PC-3 (cell line): ENCODE results near the gene SCN10A. TPM values are rescaled to one million over a fixed set of nuclear protein-coding genes. Genes with fewer than 3 reads are reported as not detected.

Experiments
- ATAC-seq: fragments of 200-7000 bp; cut with Tn5 transposase; 2 replicates; pipeline ENCODE4 v1.9.1; 2020; ENCODE audit warnings: mild to moderate bottlenecking, moderate library complexity
- BruUV-seq: library from RNA; stranded (reverse); fragments of 400-500 nt; replicated peaks from 2 replicates; lab custom pipeline; 2021; lab: Mats Ljungman, UMichigan
- CTCF ChIA-PET: fragments of 300-600 bp; sonication (Branson Sonifier 250); formaldehyde crosslinking; loops from one replicate; lab custom pipeline; 2022; ENCODE audit warnings: antibody characterized with exemption; lab: Charles Lee
- POLR2A ChIA-PET: fragments of 300-600 bp; sonication (Branson Sonifier 250); formaldehyde crosslinking; loops from one replicate; lab custom pipeline; 2022; ENCODE audit warnings: antibody characterized with exemption; ENCODE audit not compliant: unreplicated experiment; lab: Charles Lee
- DNase-seq: peaks from one replicate; pipeline ENCODE4 v3.0.0-alpha.2; 2015
- H2AFZ ChIP-seq: fragments of 300-600 bp; sonication (generic); 2 replicates; pipeline ENCODE4 v1.6.0; 2016; ENCODE audit warnings: antibody characterized with exemption, low read length
- H3F3A ChIP-seq: fragments of 300-600 bp; sonication (generic); one replicate; pipeline ENCODE4 v1.6.0; 2017; ENCODE audit warnings: antibody characterized with exemption, low read length, control low read depth, mild to moderate bottlenecking; ENCODE audit not compliant: unreplicated experiment
- H3K27ac ChIP-seq: fragments of 300-600 bp; sonication (generic); 2 replicates; pipeline ENCODE4 v1.5.1; 2016; ENCODE audit warnings: mild to moderate bottlenecking, low read length
- H3K27me3 ChIP-seq: fragments of 300-600 bp; sonication (generic); 2 replicates; pipeline ENCODE4 v1.6.1; 2016; ENCODE audit warnings: low read length, mixed read lengths
- H3K36me3 ChIP-seq: fragments of 300-600 bp; sonication (generic); 2 replicates; pipeline ENCODE4 v1.6.1; 2016; ENCODE audit warnings: low read depth, mixed run types, low read length, mixed read lengths
- H3K4me1 ChIP-seq: fragments of 300-600 bp; sonication (generic); 2 replicates; pipeline ENCODE4 v1.5.1; 2016; ENCODE audit warnings: low read length; ENCODE audit not compliant: insufficient read depth
- H3K4me2 ChIP-seq: fragments of 300-600 bp; sonication (generic); 2 replicates; pipeline ENCODE4 v1.6.0; 2016; ENCODE audit warnings: low read length
- H3K4me3 ChIP-seq: fragments of 300-600 bp; sonication (generic); 2 replicates; pipeline ENCODE4 v1.5.1; 2016; ENCODE audit warnings: mild to moderate bottlenecking, low read length, mixed read lengths
- H3K79me2 ChIP-seq: fragments of 300-600 bp; sonication (generic); 2 replicates; pipeline ENCODE4 v1.6.1; 2017; ENCODE audit warnings: low read length, mixed read lengths
- H3K9ac ChIP-seq: fragments of 300-600 bp; sonication (generic); 2 replicates; pipeline ENCODE4 v1.6.0; 2016; ENCODE audit warnings: mild to moderate bottlenecking, low read length
- H3K9me2 ChIP-seq: fragments of 300-600 bp; sonication (generic); replicated peaks from 2 replicates; pipeline ENCODE4 v1.6.1; 2016; ENCODE audit warnings: mixed run types, low read length, mixed read lengths
- H3K9me3 ChIP-seq: fragments of 300-600 bp; sonication (generic); 2 replicates; pipeline ENCODE4 v1.6.1; 2016; ENCODE audit warnings: low read length, mixed read lengths
- H4K20me1 ChIP-seq: fragments of 300-600 bp; sonication (generic); 2 replicates; pipeline ENCODE4 v1.6.1; 2016; ENCODE audit warnings: low read length, mixed read lengths
- CTCF ChIP-seq: fragments of 300-600 bp; sonication (generic); conservative IDR thresholded peaks from 2 replicates; pipeline ENCODE4 v1.5.1; 2017; ENCODE audit warnings: antibody characterized with exemption, low read depth, mild to moderate bottlenecking, low read length
- EZH2 ChIP-seq: fragments of 300-600 bp; sonication (generic); IDR thresholded peaks from one replicate; pipeline ENCODE4 v1.6.1; 2017; ENCODE audit warnings: antibody characterized with exemption, mild to moderate bottlenecking, low read length; ENCODE audit not compliant: unreplicated experiment
- EZH2phosphoT487 ChIP-seq: fragments of 300-600 bp; sonication (generic); IDR thresholded peaks from 2 replicates; pipeline ENCODE4 v1.6.1; 2018; ENCODE audit warnings: mild to moderate bottlenecking, antibody characterized with exemption, low read length, borderline replicate concordance
- intact Hi-C: fragments of 100-400 bp; cut with micrococcal nuclease; formaldehyde crosslinking; loops from 2 replicates; pipeline ENCODE4 v1.9.0; 2023
- total RNA-seq: library from RNA; depleted of rRNA; stranded (reverse); fragments of >200 nt; gene quantifications from 2 replicates; pipeline ENCODE4 v1.2.3, GENCODE V29; 2014

The SCN10A gene
- total RNA-seq, 1 experiment from 2014 or later: not detected

DNA sequence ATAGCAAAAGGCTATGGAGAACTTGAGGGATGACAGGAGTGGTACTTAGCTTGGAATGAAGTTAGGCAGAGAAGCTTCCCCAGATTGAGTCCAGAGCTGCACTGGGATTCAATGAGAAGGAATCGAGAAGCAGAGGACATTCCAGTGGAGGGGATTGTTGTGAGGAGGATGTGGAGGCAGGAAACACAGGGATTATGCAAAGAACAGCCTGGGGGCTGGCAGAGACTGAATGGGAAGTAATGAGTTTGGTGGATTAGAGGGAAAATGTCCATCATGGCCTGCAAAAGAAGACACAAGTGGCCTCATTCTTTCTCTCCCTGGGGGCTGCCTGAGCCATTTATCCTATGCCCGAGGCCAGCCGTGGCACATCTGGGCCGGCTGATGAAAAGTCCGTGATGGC lies 20.5 kb upstream of the SCN10A start:
- no peak overlapping the region for H2AFZ ChIP-seq
- POLR2A ChIA-PET: no interaction called here

DNA sequence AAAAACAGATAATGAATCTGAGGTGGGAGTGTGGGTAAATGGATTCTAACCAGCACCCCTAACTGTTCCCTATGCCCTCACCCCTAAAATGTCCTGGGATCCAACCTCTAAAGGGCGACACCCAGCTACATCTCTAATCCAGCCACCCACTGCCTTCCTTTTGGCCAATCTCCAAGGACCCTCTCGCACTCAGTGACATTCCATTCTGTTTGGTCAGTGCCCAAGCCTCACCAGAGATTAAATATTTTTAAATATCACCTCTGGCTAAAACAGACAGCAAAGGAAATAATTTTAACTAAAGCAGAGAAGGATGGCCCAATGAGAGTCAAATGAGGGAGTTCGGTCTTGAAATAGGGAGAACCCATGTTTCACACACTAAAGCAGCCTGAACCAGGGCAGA lies 19.9 kb upstream of the SCN10A start:
- Histone ChIP-seq H3K4me3 (no peak overlapping the region), H3K79me2 (no peaks in the 10 kb centered on the region), H4K20me1 (no peaks in the 10 kb centered on the region), H3K4me1 (peaks cover 5% of the 10 kb centered on the region; the same call in 1 of the 2 replicates), H3K27ac (no peak overlapping the region), H3K9ac (no peak overlapping the region), H3F3A (no peaks in the 10 kb centered on the region), H3K4me2 (no peak overlapping the region), H3K36me3 (no peaks in the 10 kb centered on the region), H3K27me3 (peaks cover 40% of the 10 kb centered on the region), H3K9me2 (no peaks in the 10 kb centered on the region), H3K9me3 (no peaks in the 10 kb centered on the region), H2AFZ (no peak overlapping the region)
- intact Hi-C loops: no loop called here
- ChIA-PET POLR2A (no interaction called here), CTCF (no interaction called here)
- no TSS peak for BruUV-seq
- ATAC-seq (no peak), DNase-seq (no peak)
- TF ChIP-seq EZH2phosphoT487 (no peak), CTCF (no peak), EZH2 (no peak)

More for the DNA sequence above, 20.5 kb upstream of the SCN10A start:
- ATAC-seq (no peak), DNase-seq (no peak)
- Histone ChIP-seq H3F3A (no peaks in the 10 kb centered on the region), H3K4me2 (no peak overlapping the region), H3K79me2 (no peaks in the 10 kb centered on the region), H3K4me1 (peaks cover 5% of the 10 kb centered on the region; the same call in 1 of the 2 replicates), H3K9me3 (no peaks in the 10 kb centered on the region), H3K4me3 (no peak overlapping the region), H3K27me3 (peaks cover 40% of the 10 kb centered on the region), H3K27ac (no peak overlapping the region), H4K20me1 (no peaks in the 10 kb centered on the region), H3K9ac (no peak overlapping the region), H3K9me2 (no peaks in the 10 kb centered on the region), H3K36me3 (no peaks in the 10 kb centered on the region)
- intact Hi-C loops: no loop called here
- no peak for TF ChIP-seq CTCF
- TF ChIP-seq EZH2phosphoT487: no peak
- no peak for TF ChIP-seq EZH2
- CTCF ChIA-PET: no interaction called here
- BruUV-seq: no TSS peak

DNA sequence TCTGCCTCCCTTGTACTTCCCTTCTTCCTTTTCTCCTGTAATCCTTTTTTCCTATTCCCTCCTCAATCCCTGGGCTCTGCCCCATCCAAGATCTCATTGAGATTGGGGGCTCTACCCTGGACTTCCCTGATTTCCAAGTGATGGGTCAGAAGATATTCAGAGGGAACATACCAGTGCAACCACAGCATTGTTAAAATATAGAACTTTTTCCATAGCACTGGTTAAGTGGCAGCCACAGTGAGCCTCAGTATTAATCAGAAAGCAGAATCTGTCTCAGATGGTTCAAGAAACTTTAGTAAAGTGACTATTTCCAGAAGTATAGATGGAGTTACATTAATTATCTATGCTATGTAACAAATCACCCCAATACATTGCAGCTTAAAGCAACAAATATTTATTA lies 18.7 kb upstream of the SCN10A start:
- H3K27me3 ChIP-seq: peaks cover 35% of the 10 kb centered on the region
- H3K9me2 ChIP-seq: no peaks in the 10 kb centered on the region
- no peaks in the 10 kb centered on the region for H3K36me3 ChIP-seq
- POLR2A ChIA-PET: no interaction called here
- no peaks in the 10 kb centered on the region for H3K9me3 ChIP-seq
- H4K20me1 ChIP-seq: no peaks in the 10 kb centered on the region
- BruUV-seq: no TSS peak
- DNase-seq (no peak), ATAC-seq (no peak)
- TF ChIP-seq EZH2phosphoT487 (no peak), EZH2 (no peak), CTCF (no peak)
- intact Hi-C loops: no loop called here
- H3K9ac ChIP-seq: no peak overlapping the region
- H3F3A ChIP-seq: no peaks in the 10 kb centered on the region
- no peaks in the 10 kb centered on the region for H3K79me2 ChIP-seq
- CTCF ChIA-PET: no interaction called here
- H3K4me2 ChIP-seq: no peak overlapping the region
- no peak overlapping the region for H2AFZ ChIP-seq
- peaks cover 7% of the 10 kb centered on the region; the same call in 1 of the 2 replicates for H3K4me1 ChIP-seq
- H3K4me3 ChIP-seq: no peak overlapping the region
- H3K27ac ChIP-seq: no peak overlapping the region
